HEK293 (cell line): ENCODE measurements around the gene TSPAN14.

ENCODE experiments used
- CTCF ChIP-seq: fragments of 450-650 bp; formaldehyde crosslinking; IDR thresholded peaks from 2 replicates; pipeline ENCODE4 v1.5.1; 2016; ENCODE audit warnings: missing biosample characterization, missing genetic modification characterization
- HOXC10 ChIP-seq: sonication (generic); formaldehyde crosslinking; IDR thresholded peaks from 2 replicates; pipeline ENCODE4 v1.8.1; 2023; ENCODE audit warnings: mild to moderate bottlenecking, missing genetic modification reagents
- PATZ1 ChIP-seq: fragments of 450-650 bp; formaldehyde crosslinking; IDR thresholded peaks from 2 replicates; pipeline ENCODE4 v1.5.1; 2016; ENCODE audit warnings: missing biosample characterization, missing genetic modification characterization
- REST ChIP-seq: fragments of 450-650 bp; formaldehyde crosslinking; IDR thresholded peaks from 2 replicates; pipeline ENCODE4 v1.5.1; 2016; ENCODE audit warnings: missing biosample characterization, missing genetic modification characterization
- SP2 ChIP-seq: fragments of 450-650 bp; formaldehyde crosslinking; IDR thresholded peaks from 2 replicates; pipeline ENCODE4 v1.5.1; 2016; ENCODE audit warnings: missing biosample characterization, missing genetic modification characterization
- ZBTB26 ChIP-seq: fragments of 450-650 bp; formaldehyde crosslinking; optimal IDR thresholded peaks from 2 replicates; pipeline ENCODE3; 2016; ENCODE audit warnings: missing biosample characterization, mild to moderate bottlenecking, missing genetic modification characterization
- ZBTB7A ChIP-seq: fragments of 450-650 bp; formaldehyde crosslinking; IDR thresholded peaks from 2 replicates; pipeline ENCODE4 v1.5.1; 2016; ENCODE audit warnings: low read depth, missing biosample characterization, missing genetic modification characterization
- ZNF10 ChIP-seq: fragments of 450-650 bp; formaldehyde crosslinking; IDR thresholded peaks from 2 replicates; pipeline ENCODE4 v1.5.1; 2017; ENCODE audit warnings: missing biosample characterization, missing genetic modification characterization
- ZNF114 ChIP-seq: fragments of 450-650 bp; formaldehyde crosslinking; IDR thresholded peaks from 2 replicates; pipeline ENCODE4 v1.5.0; 2017; ENCODE audit warnings: missing biosample characterization, missing genetic modification characterization
- ZNF350 ChIP-seq: fragments of 450-650 bp; formaldehyde crosslinking; IDR thresholded peaks from 2 replicates; pipeline ENCODE4 v1.5.0; 2017; ENCODE audit warnings: missing biosample characterization, mild to moderate bottlenecking, missing genetic modification characterization
- ZNF558 ChIP-seq: fragments of 450-650 bp; formaldehyde crosslinking; IDR thresholded peaks from 2 replicates; pipeline ENCODE4 v1.5.1; 2016; ENCODE audit warnings: missing biosample characterization, missing genetic modification characterization
- ZNF585B ChIP-seq: fragments of 450-650 bp; formaldehyde crosslinking; IDR thresholded peaks from 2 replicates; pipeline ENCODE4 v1.5.1; 2016; ENCODE audit warnings: missing biosample characterization, missing genetic modification characterization
- ZNF701 ChIP-seq: fragments of 450-650 bp; formaldehyde crosslinking; IDR thresholded peaks from 2 replicates; pipeline ENCODE4 v1.5.1; 2016; ENCODE audit warnings: missing biosample characterization, missing genetic modification characterization
- ZSCAN5A ChIP-seq: fragments of 450-650 bp; formaldehyde crosslinking; IDR thresholded peaks from 2 replicates; pipeline ENCODE4 v1.5.1; 2016; ENCODE audit warnings: missing biosample characterization, missing genetic modification characterization

- TF ChIP-seq CTCF (tag by site-specific recombination) (no peak), HOXC10 (no peak), SP2 (tag by site-specific recombination) (no peak), ZBTB7A (tag by site-specific recombination) (no peak), ZNF10 (no peak), REST (no peak), ZNF558 (tag by site-specific recombination) (no peak), ZNF585B (tag by site-specific recombination) (no peak), PATZ1 (tag by site-specific recombination) (no peak), ZNF350 (tag by site-specific recombination) (no peak), ZSCAN5A (tag by site-specific recombination) (no peak), ZNF114 (tag by site-specific recombination) (no peak), ZNF701 (tag by site-specific recombination) (no peak), ZBTB26 (tag by site-specific recombination) (no peak)
Measured at GRCh38 chr10:80436446-80437098, 17.5 kb upstream of the TSPAN14 start.
